ENCODE measurements around the gene CFAP299. TPM values are rescaled to one million over a fixed set of nuclear protein-coding genes. Genes with fewer than 3 reads are reported as not detected.

CFAP299 gene
- total and polyA plus RNA-seq, 9 of the 15 experiments (the other 6 are each of a cell fraction or from before 2014, with no cell fraction given), result 0.09 to 3.0 (median 0.76) TPM

GRCh38 chr4:80459918-80460473 is 124.5 kb downstream of the CFAP299 start:
- no TSS peak for BruUV-seq (replicated peaks)
- Histone ChIP-seq H4K20me1 (replicated peaks; ENCODE audit: control insufficient read depth, insufficient read depth, low read length) (no peaks in the 10 kb centered on the region), H3K9ac (ENCODE audit: insufficient read depth in 1 of 2, low read depth in 2 of 2, low read length in 2 of 2) (no peak overlapping the region), H2AFZ (ENCODE audit: low read depth, low read length) (no peak overlapping the region), H3K9me3 (replicated peaks; ENCODE audit: control insufficient read depth, insufficient read depth, low read depth, low read length) (no peaks in the 10 kb centered on the region), H3K36me3 (ENCODE audit: control insufficient read depth, insufficient read depth, low read length) (no peaks in the 10 kb centered on the region), H3K27ac (ENCODE audit: extremely low read depth, low read depth, low read length) (no peak overlapping the region), H3K4me3 (no peak overlapping the region), H3K4me2 (ENCODE audit: insufficient read depth, low read length) (no peak overlapping the region), H3K27me3 (ENCODE audit: control insufficient read depth in 2 of 2, insufficient read depth in 2 of 2, low read length in 2 of 2) (no peaks in the 10 kb centered on the region; a peak in 1 of 5 replicates), H3K9me1 (ENCODE audit: control insufficient read depth, insufficient read depth, low read length) (no peaks in the 10 kb centered on the region), H3K79me2 (ENCODE audit: control insufficient read depth, insufficient read depth, low read length) (no peaks in the 10 kb centered on the region), H3K4me1 (replicated peaks in 1 of 2; ENCODE audit: control insufficient read depth in 2 of 2, insufficient read depth in 2 of 2, low read length in 2 of 2) (no peaks in the 10 kb centered on the region; a peak in 1 of 5 replicates)
- WGBS (ENCODE audit: insufficient coverage, low coverage, missing lambda C conversion rate), result 0% methylated on average over 1 of the region's 1 CpG
- intact Hi-C loops (cut with micrococcal nuclease), result no loop called here
- no peak for DNase-seq (ENCODE audit: extremely low read depth in 1 of 4, low spot score in 3 of 4)
- no peak for TF ChIP-seq THAP12 (CRISPR knock-in tag; IDR thresholded peaks at IDR 0.05)
- TF ChIP-seq MLLT1 (IDR thresholded peaks at IDR 0.05), result no peak
- TF ChIP-seq EWSR1 (IDR thresholded peaks at IDR 0.05; ENCODE audit: borderline replicate concordance, low read depth, partially characterized antibody), result no peak
- no peak for TF ChIP-seq YBX1 (IDR thresholded peaks at IDR 0.05)
- ChIA-PET POLR2A (interaction anchor here (0.8 kb wide), 1 partner anchor 9 kb away, joined by 3 read pairs; no protein-coding TSS in a partner anchor), CTCF (ENCODE audit: low intra/inter-chr PET ratio) (no interaction called here)
- FAIRE-seq, result no peak
- ATAC-seq, result no peak
- in situ Hi-C loops (cut with MboI), result no loop called here

All from K562 (cell line).